GM13976 (cell line): ENCODE measurements around the gene PPP1R2.

ENCODE experiments used
- DNase-seq: peaks from one replicate; pipeline ENCODE4 v3.0.0; 2012; ENCODE audit warnings: low spot score
- CTCF ChIP-seq: IDR thresholded peaks from 2 replicates; pipeline ENCODE4 v1.5.1; 2012; ENCODE audit warnings: borderline replicate concordance, mild to moderate bottlenecking; ENCODE audit not compliant: insufficient read depth; ENCODE audit errors: extremely low read depth, missing control alignments, control extremely low read depth
- in situ Hi-C: fragments of 300-500 bp; cut with MboI; formaldehyde crosslinking; loops from one replicate; pipeline ENCODE4 v1.12.0; 2022; ENCODE audit warnings: low sequenced_read_pairs, mixed read lengths, inconsistent platforms; ENCODE audit not compliant: unreplicated experiment

Gene PPP1R2

GRCh38 chr3:195556390-195556789 is 13.3 kb upstream of the PPP1R2 start:
- peak; percentile 46 for TF ChIP-seq CTCF
- no peak for DNase-seq
- in situ Hi-C loops = no loop called here

GRCh38 chr3:195555110-195555509 is 12.0 kb upstream of the PPP1R2 start:
- DNase-seq = no peak
- TF ChIP-seq CTCF = no peak
- in situ Hi-C loops = no loop called here

- in situ Hi-C loops = no loop called here
Observed at GRCh38 chr3:195554458-195554857, 11.3 kb upstream of the PPP1R2 start.

GRCh38 chr3:195553268-195553667 is 10.1 kb upstream of the PPP1R2 start:
- DNase-seq = no peak
- in situ Hi-C loops = no loop called here
- no peak for TF ChIP-seq CTCF

More at GRCh38 chr3:195554458-195554857, 11.3 kb upstream of the PPP1R2 start:
- TF ChIP-seq CTCF = no peak
- DNase-seq = no peak

- TF ChIP-seq CTCF = no peak
- in situ Hi-C loops = no loop called here
- DNase-seq = no peak
Observed at GRCh38 chr3:195551381-195551978, 8.4 kb upstream of the PPP1R2 start.

GRCh38 chr3:195550723-195551122 is 7.6 kb upstream of the PPP1R2 start:
- TF ChIP-seq CTCF = no peak
- in situ Hi-C loops = no loop called here
- DNase-seq = no peak

GRCh38 chr3:195549931-195550519 is 6.9 kb upstream of the PPP1R2 start:
- no peak for TF ChIP-seq CTCF
- peak; percentile 61 for DNase-seq
- in situ Hi-C loops = loop anchor here (25.0 kb wide), 1 partner anchor 863 kb away; the partner anchor contains the start of gene FAM43A
